GM10266 (cell line): ENCODE measurements around the gene KLF3.

ENCODE experiments used
- DNase-seq: peaks from one replicate; pipeline ENCODE4 v3.0.0; 2012; ENCODE audit errors: extremely low spot score
- TF ChIP-seq, protein P1 (sequence below): IDR thresholded peaks from 2 replicates; pipeline ENCODE4 v1.5.1; 2012; ENCODE audit warnings: mild to moderate bottlenecking, low read depth; ENCODE audit not compliant: control insufficient read depth, insufficient read depth; ENCODE audit errors: missing control alignments

KLF3 gene

DNA sequence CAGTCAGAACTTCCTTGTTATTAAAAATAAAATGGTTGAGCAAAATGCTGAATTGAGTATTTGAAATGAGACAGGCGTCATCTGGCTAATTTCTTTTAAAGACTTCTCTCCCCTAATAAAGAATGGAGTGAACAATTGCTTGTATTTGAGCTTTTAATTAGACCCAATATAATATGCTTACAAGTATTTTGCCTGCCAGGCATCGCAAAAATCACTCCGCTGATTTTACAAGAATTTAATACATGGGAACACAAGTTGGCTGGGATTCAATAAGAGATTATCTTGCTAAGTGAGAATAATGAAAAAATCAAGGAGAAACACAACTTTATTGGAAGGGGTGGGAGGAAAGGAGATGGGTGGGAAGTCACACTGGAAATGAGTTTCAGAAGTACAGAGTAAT lies 52.3 kb downstream of the KLF3 start:
- DNase-seq: no peak

DNA sequence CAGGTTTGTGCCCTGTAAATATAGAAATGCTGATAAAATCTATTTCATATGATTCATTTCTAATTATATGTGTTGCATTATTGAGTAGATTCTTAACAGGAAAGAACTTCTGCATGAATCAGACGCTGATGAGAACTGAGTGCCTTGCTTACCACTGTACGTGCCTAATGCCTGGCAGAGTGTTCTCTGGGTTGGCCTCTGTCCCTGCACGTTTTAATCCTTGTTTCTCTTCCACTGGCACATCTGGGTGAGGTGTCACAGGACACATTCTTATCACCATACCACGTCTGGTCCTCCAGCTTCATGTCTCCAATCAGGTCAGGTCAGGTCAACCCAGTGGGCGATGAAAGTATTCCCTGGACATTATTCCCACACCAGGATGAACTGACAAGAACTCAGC lies 53.6 kb downstream of the KLF3 start:
- TF ChIP-seq, protein P1, sequence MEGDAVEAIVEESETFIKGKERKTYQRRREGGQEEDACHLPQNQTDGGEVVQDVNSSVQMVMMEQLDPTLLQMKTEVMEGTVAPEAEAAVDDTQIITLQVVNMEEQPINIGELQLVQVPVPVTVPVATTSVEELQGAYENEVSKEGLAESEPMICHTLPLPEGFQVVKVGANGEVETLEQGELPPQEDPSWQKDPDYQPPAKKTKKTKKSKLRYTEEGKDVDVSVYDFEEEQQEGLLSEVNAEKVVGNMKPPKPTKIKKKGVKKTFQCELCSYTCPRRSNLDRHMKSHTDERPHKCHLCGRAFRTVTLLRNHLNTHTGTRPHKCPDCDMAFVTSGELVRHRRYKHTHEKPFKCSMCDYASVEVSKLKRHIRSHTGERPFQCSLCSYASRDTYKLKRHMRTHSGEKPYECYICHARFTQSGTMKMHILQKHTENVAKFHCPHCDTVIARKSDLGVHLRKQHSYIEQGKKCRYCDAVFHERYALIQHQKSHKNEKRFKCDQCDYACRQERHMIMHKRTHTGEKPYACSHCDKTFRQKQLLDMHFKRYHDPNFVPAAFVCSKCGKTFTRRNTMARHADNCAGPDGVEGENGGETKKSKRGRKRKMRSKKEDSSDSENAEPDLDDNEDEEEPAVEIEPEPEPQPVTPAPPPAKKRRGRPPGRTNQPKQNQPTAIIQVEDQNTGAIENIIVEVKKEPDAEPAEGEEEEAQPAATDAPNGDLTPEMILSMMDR: no peak
- no peak for DNase-seq

More for the DNA sequence above, 52.3 kb downstream of the KLF3 start:
- TF ChIP-seq, protein P1: no peak

DNA sequence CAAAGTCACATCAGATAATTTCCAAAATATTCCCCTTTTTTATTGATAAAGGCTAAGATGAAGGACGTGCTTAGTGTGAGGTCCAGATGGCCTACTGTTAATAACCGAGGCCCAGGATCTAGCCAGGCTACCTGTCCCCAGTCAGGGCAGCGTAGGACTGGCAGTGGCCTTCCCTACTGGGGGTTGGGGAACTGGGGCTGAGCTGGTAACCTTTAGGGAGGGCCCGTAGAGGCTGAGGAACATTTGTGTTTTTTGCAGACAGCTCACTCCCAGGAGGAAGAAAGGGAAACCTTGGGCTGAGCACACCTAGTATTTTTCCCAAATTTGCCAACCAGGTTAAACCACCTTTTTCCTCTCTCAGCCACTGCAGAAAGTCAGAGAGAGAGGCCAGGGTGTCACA lies 59.1 kb downstream of the KLF3 start:
- DNase-seq: no peak
- TF ChIP-seq, protein P1: no peak

DNA sequence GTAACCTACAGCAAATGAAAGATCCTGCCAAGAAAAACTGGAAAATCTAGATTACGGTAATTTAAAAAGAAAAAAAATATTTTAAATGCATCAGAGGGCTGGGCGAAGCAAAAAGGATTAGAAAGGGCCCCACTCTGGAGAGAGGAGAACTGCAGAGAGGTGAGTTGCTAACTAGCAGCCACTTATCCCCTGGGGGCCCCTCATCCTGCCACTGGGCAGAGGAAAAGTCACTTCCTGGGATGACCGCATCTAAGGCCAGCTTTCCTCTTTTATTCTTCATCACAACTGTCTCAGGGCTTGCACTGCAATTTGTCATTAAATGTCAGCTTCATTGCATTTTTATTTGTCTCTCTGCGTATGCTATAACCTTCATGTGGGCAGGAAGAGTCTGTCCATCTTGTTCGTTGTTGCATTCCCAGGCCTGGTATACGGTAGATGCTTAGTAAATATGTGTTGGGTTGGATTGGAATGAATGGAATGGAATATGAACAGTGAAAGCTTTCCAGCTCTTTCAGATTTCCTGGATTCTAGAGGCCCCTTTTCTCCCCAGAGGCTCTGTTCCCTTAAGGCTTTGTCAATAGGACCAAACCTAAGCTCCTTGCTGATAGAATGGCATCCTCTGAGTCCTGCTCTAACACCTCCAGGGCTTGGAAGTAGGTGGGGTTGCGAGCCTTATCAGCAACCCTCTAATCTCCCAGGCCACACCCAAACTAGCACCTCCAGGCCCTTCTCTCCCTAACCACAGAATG lies 59.9 kb downstream of the KLF3 start:
- TF ChIP-seq, protein P1: no peak
- no peak for DNase-seq

DNA sequence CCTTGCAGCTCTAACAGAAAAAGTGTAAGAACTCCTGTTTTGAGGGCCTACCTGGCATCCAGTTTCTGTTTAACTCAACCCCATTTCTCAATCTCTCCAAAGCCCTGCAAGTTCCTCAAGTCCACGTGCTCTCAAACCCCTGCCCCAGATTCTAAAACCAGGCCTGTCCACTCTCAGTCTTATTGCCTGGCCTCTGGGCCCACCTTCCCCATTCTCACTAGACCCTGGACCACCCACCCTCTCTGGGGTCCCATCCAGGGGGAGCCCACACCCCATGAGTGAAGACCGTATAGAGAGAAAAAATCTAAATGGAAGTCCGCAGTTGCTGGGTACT lies 60.4 kb downstream of the KLF3 start:
- TF ChIP-seq, protein P1: no peak
- no peak for DNase-seq

DNA sequence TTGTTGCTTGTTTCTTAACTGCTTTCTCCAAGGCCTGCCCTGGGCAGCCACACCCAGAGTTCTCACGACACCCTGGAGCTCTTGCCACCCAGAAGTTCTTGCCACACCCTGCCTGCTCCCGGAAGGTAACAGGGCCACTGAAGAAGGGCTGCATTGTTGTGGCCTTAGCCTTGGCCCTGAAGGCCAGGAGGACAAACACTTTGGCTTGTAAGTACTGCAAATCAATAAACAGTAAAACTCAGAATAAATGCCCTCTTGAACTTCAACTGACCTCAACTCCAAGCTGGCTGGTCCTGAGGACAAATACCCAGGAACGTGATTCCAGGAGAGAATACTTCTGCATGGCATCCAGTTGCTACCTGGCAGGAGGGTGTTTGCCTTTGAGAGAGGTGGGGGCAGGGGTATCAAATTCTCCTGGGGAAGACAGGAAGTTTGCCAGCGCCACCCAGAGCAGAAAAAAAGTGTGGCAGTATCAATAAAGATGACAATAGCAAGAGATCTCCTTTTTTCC lies 64.7 kb downstream of the KLF3 start:
- TF ChIP-seq, protein P1: no peak
- DNase-seq: no peak

DNA sequence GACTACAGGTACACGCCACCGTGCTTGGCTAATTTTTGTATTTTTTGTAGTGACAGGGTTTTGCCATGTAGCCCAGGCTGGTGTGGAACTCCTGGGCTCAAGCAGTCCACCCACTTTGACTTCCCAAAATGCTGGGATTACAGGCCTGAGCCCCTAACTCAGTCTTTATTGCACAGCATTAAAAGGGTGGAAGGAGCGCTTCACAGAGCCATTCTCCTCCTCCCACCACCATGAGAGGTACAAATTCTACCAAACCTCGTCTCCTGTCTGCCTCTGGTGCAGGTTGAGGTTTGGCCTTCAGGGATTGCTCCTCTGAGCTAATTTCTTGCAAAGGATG lies 66.5 kb downstream of the KLF3 start:
- TF ChIP-seq, protein P1: no peak
- no peak for DNase-seq
